ENCODE measurements around the gene TAF1B. TPM values are rescaled to one million over a fixed set of nuclear protein-coding genes. Genes with fewer than 3 reads are reported as not detected.
A peak's percentile ranks its signal among the peaks of the same experiment; 100 is the strongest.

TAF1B gene
- total RNA-seq, 1 experiment from 2014 or later = 24.8 TPM

GRCh38 chr2:9952286-9952737 lies 109.0 kb downstream of the TAF1B start:
- H3K79me2 ChIP-seq (ENCODE audit: low read depth) = peaks cover 50% of the 10 kb centered on the region
- no peaks in the 10 kb centered on the region for H3K27me3 ChIP-seq (ENCODE audit: insufficient read depth, low read depth)
- TF ChIP-seq EZH2 (IDR thresholded peaks at IDR 0.05; ENCODE audit: low read depth) (no peak), CTCF (conservative IDR thresholded peaks at IDR 0.05) (no peak)
- H3K4me3 ChIP-seq = peak overlapping the region; percentile 61
- peaks cover 10% of the 10 kb centered on the region; the same call in 1 of the 2 replicates for H4K20me1 ChIP-seq (ENCODE audit: insufficient read depth)
- no peak for DNase-seq
- peak overlapping the region; percentile 77 for H3K4me2 ChIP-seq
- 0 out of 2 replicates have a peak, but pooled peaks cover 11% of the 10 kb centered on the region for H3K36me3 ChIP-seq (ENCODE audit: low read depth)
- peaks cover 21% of the 10 kb centered on the region for H3K4me1 ChIP-seq (replicated peaks; ENCODE audit: insufficient read depth)
- intact Hi-C loops (cut with micrococcal nuclease; ENCODE audit: unreplicated experiment) = no loop called here
- POLR2A ChIA-PET (ENCODE audit: unreplicated experiment) = no interaction called here
- peak overlapping the region; percentile 73; the same call in 1 of the 2 replicates for H2AFZ ChIP-seq
- no peaks in the 10 kb centered on the region for H3K9me3 ChIP-seq (ENCODE audit: insufficient read depth, low read depth)
- CTCF ChIA-PET = interaction anchor here (0.7 kb wide), 1 partner anchor 10 kb away, joined by 13 read pairs; no protein-coding TSS in a partner anchor
- H3K9me2 ChIP-seq (ENCODE audit: insufficient read depth) = no peaks in the 10 kb centered on the region
- H3F3A ChIP-seq (ENCODE audit: insufficient read depth, low read depth) = no peaks in the 10 kb centered on the region; the same call in 1 of the 2 replicates
- BruUV-seq (replicated peaks) = TSS peak; percentile 33
- peak overlapping the region; percentile 64 for H3K27ac ChIP-seq

GRCh38 chr2:9952856-9953503 lies 109.7 kb downstream of the TAF1B start:
- intact Hi-C loops (cut with micrococcal nuclease; ENCODE audit: unreplicated experiment) = no loop called here
- peak overlapping the region; percentile 61 for H3K4me3 ChIP-seq
- H3K4me1 ChIP-seq (replicated peaks; ENCODE audit: insufficient read depth) = peaks cover 19% of the 10 kb centered on the region
- H3K27ac ChIP-seq = peak overlapping the region; percentile 64
- POLR2A ChIA-PET (ENCODE audit: unreplicated experiment) = interaction anchor here (0.6 kb wide), 1 partner anchor 86 kb away, joined by 5 read pairs; no protein-coding TSS in a partner anchor
- no TSS peak for BruUV-seq (replicated peaks)
- no peaks in the 10 kb centered on the region for H3K9me3 ChIP-seq (ENCODE audit: insufficient read depth, low read depth)
- no peaks in the 10 kb centered on the region for H3K9me2 ChIP-seq (ENCODE audit: insufficient read depth)
- H4K20me1 ChIP-seq (ENCODE audit: insufficient read depth) = peaks cover 10% of the 10 kb centered on the region; the same call in 1 of the 2 replicates
- peaks cover 50% of the 10 kb centered on the region for H3K79me2 ChIP-seq (ENCODE audit: low read depth)
- H3K27me3 ChIP-seq (ENCODE audit: insufficient read depth, low read depth) = no peaks in the 10 kb centered on the region
- peaks cover 5% of the 10 kb centered on the region; the same call in 1 of the 2 replicates for H3F3A ChIP-seq (ENCODE audit: insufficient read depth, low read depth)
- H2AFZ ChIP-seq = peak overlapping the region; percentile 73; the same call in 1 of the 2 replicates
- DNase-seq = no peak
- TF ChIP-seq CTCF (conservative IDR thresholded peaks at IDR 0.05) (no peak), EZH2 (IDR thresholded peaks at IDR 0.05; ENCODE audit: low read depth) (no peak)
- CTCF ChIA-PET = interaction anchor here (0.7 kb wide), 1 partner anchor 11 kb away, joined by 13 read pairs; no protein-coding TSS in a partner anchor
- 0 out of 2 replicates have a peak, but pooled peaks cover 11% of the 10 kb centered on the region for H3K36me3 ChIP-seq (ENCODE audit: low read depth)
- H3K4me2 ChIP-seq = peak overlapping the region; percentile 77

- DNase-seq = peak in 1 of 2 experiments; percentile 51
- Histone ChIP-seq H3F3A (ENCODE audit: insufficient read depth, low read depth) (peaks cover 12% of the 10 kb centered on the region; the same call in 1 of the 2 replicates), H3K9me2 (ENCODE audit: insufficient read depth) (no peaks in the 10 kb centered on the region), H2AFZ (no peak overlapping the region), H3K4me2 (peak overlapping the region; percentile 77), H3K27me3 (ENCODE audit: insufficient read depth, low read depth) (no peaks in the 10 kb centered on the region), H3K9me3 (ENCODE audit: insufficient read depth, low read depth) (no peaks in the 10 kb centered on the region), H3K4me1 (replicated peaks; ENCODE audit: insufficient read depth) (peaks cover 19% of the 10 kb centered on the region), H3K36me3 (ENCODE audit: low read depth) (peaks cover 21% of the 10 kb centered on the region), H3K79me2 (ENCODE audit: low read depth) (peaks cover 50% of the 10 kb centered on the region), H4K20me1 (ENCODE audit: insufficient read depth) (peaks cover 10% of the 10 kb centered on the region; the same call in 1 of the 2 replicates), H3K27ac (peak overlapping the region; percentile 5), H3K4me3 (peak overlapping the region; percentile 61; the same call in 1 of the 2 replicates)
- BruUV-seq (replicated peaks) = no TSS peak
- POLR2A ChIA-PET (ENCODE audit: unreplicated experiment) = no interaction called here
- CTCF ChIA-PET = no interaction called here
- TF ChIP-seq CTCF (conservative IDR thresholded peaks at IDR 0.05) (no peak), EZH2 (IDR thresholded peaks at IDR 0.05; ENCODE audit: low read depth) (no peak)
- intact Hi-C loops (cut with micrococcal nuclease; ENCODE audit: unreplicated experiment) = no loop called here
These were observed 110.9 kb downstream of the TAF1B start for GRCh38 chr2:9954136-9954535.
